HL-60 (cell line): ENCODE data around the gene PEX13.

Experiments used
- DNase-seq, 2 experiments: peaks; one replicate each; pipeline ENCODE4 v3.0.0-alpha.2; 2010 to 2020; ENCODE audit warnings: low read depth in 1 of 2, low spot score in 1 of 2
- H3K27ac ChIP-seq: fragments of 250-450 bp; sonication (Bioruptor Pico); replicated peaks from 2 replicates; pipeline ENCODE4 v1.5.1; 2020; ENCODE audit warnings: mild to moderate bottlenecking, moderate library complexity
- H3K27me3 ChIP-seq: fragments of 250-450 bp; sonication (Bioruptor Pico); 2 replicates; pipeline ENCODE4 v1.5.1; 2021; ENCODE audit warnings: mild to moderate bottlenecking, moderate library complexity; ENCODE audit not compliant: insufficient read depth, poor library complexity, severe bottlenecking
- H3K4me3 ChIP-seq: replicated peaks from 2 replicates; pipeline ENCODE4 v1.5.1; 2011; ENCODE audit warnings: mild to moderate bottlenecking, control low read depth, low read length; ENCODE audit not compliant: insufficient read depth
- GABPA ChIP-seq: IDR thresholded peaks from 2 replicates; pipeline ENCODE4 v1.6.1; 2012; ENCODE audit warnings: low read depth
- POLR2AphosphoS5 ChIP-seq: IDR thresholded peaks from 2 replicates; pipeline ENCODE4 v1.6.1; 2012; ENCODE audit warnings: low read depth
- SPI1 ChIP-seq: IDR thresholded peaks from 2 replicates; pipeline ENCODE4 v1.6.1; 2012; ENCODE audit warnings: low read depth, mild to moderate bottlenecking, borderline replicate concordance
- long read RNA-seq: library from polyadenylated mRNA; unstranded; transcript quantifications from one replicate; pipeline ENCODE4 v2.0.0, GENCODE V29; 2020
- TF ChIP-seq, protein P1 (sequence below): IDR thresholded peaks from 2 replicates; pipeline ENCODE4 v1.6.1; 2012; ENCODE audit warnings: low read depth; ENCODE audit not compliant: insufficient replicate concordance
- TF ChIP-seq, protein P2 (sequence below): IDR thresholded peaks from one replicate; pipeline ENCODE4 v1.5.1; 2011; ENCODE audit warnings: low read length, control low read depth, inconsistent platforms; ENCODE audit not compliant: insufficient read depth

PEX13 gene
- long read RNA-seq, full-length matches to known transcripts: 60 of 71 reads
- long read RNA-seq, partial matches to known transcripts: 5 of 71 reads
- long read RNA-seq, other reads (novel, unspliced or antisense): 6 of 71 reads

- TF ChIP-seq POLR2AphosphoS5 (no peak; the same call in none of the 2 replicates), SPI1 (no peak), GABPA (no peak)
- TF ChIP-seq, protein P1, sequence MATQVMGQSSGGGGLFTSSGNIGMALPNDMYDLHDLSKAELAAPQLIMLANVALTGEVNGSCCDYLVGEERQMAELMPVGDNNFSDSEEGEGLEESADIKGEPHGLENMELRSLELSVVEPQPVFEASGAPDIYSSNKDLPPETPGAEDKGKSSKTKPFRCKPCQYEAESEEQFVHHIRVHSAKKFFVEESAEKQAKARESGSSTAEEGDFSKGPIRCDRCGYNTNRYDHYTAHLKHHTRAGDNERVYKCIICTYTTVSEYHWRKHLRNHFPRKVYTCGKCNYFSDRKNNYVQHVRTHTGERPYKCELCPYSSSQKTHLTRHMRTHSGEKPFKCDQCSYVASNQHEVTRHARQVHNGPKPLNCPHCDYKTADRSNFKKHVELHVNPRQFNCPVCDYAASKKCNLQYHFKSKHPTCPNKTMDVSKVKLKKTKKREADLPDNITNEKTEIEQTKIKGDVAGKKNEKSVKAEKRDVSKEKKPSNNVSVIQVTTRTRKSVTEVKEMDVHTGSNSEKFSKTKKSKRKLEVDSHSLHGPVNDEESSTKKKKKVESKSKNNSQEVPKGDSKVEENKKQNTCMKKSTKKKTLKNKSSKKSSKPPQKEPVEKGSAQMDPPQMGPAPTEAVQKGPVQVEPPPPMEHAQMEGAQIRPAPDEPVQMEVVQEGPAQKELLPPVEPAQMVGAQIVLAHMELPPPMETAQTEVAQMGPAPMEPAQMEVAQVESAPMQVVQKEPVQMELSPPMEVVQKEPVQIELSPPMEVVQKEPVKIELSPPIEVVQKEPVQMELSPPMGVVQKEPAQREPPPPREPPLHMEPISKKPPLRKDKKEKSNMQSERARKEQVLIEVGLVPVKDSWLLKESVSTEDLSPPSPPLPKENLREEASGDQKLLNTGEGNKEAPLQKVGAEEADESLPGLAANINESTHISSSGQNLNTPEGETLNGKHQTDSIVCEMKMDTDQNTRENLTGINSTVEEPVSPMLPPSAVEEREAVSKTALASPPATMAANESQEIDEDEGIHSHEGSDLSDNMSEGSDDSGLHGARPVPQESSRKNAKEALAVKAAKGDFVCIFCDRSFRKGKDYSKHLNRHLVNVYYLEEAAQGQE: no peak
- TF ChIP-seq, protein P2, sequence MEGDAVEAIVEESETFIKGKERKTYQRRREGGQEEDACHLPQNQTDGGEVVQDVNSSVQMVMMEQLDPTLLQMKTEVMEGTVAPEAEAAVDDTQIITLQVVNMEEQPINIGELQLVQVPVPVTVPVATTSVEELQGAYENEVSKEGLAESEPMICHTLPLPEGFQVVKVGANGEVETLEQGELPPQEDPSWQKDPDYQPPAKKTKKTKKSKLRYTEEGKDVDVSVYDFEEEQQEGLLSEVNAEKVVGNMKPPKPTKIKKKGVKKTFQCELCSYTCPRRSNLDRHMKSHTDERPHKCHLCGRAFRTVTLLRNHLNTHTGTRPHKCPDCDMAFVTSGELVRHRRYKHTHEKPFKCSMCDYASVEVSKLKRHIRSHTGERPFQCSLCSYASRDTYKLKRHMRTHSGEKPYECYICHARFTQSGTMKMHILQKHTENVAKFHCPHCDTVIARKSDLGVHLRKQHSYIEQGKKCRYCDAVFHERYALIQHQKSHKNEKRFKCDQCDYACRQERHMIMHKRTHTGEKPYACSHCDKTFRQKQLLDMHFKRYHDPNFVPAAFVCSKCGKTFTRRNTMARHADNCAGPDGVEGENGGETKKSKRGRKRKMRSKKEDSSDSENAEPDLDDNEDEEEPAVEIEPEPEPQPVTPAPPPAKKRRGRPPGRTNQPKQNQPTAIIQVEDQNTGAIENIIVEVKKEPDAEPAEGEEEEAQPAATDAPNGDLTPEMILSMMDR: no peak
- H3K27me3 ChIP-seq: no peaks in the 10 kb centered on the region
- peak within 1 kb of the TSS; percentile 94 for H3K27ac ChIP-seq
- DNase-seq: peak; percentile 65 to 81
- H3K4me3 ChIP-seq: peak within 1 kb of the TSS; percentile 79
Observed at GRCh38 chr2:61017556-61018317, at the start of gene PEX13, which contains the start of gene PUS10. PEX13 (plus strand) TSS chr2:61017720; CDS start chr2:61017760, 40 bp downstream. PUS10 (minus strand) TSS chr2:61018255; CDS start chr2:61011890, 6,365 bp downstream.

DNA sequence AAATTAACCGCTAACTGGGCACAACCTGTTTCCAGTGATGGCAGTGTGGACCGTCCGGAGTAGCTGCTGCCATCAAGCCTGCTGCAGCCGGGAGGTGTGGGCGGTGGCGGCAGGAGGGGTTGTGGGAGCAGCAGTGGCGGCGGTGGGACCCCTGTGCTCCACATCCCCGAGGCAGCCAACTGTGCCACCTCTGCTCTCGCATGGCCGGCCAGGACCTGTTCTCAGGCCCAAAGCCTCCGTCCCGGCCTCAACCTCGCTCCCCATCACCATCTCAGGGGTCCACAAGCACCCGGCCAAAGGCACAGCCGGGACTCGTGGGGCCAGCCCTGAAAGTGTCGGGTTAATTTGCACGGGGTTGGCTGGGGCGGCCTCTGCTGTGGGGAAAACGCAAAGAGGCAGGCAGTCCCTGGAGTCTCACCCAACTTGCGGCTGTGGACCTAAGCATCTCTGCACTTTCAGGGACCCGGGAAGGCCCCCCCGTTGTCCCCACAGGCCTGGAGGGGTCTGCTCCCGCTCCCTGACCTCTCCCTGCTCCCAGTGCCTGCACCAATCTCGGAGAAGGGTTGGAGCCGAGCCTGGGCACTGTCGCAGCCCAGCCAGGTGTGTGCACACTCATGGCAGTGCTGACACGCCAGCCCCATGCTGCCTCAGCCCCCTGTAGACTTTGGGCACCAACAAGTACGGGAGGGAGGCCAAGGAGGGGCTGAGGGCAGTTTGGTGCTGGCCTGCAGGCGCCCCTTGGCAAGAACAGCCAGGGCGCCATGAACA, 44.4 kb upstream of the PEX13 start:
- TF ChIP-seq, protein P1: no peak
- TF ChIP-seq GABPA (no peak), POLR2AphosphoS5 (no peak), SPI1 (no peak)
- TF ChIP-seq, protein P2: no peak
- no peak overlapping the region for H3K27ac ChIP-seq
- no peak overlapping the region for H3K4me3 ChIP-seq
- no peaks in the 10 kb centered on the region for H3K27me3 ChIP-seq
- DNase-seq: no peak

DNA sequence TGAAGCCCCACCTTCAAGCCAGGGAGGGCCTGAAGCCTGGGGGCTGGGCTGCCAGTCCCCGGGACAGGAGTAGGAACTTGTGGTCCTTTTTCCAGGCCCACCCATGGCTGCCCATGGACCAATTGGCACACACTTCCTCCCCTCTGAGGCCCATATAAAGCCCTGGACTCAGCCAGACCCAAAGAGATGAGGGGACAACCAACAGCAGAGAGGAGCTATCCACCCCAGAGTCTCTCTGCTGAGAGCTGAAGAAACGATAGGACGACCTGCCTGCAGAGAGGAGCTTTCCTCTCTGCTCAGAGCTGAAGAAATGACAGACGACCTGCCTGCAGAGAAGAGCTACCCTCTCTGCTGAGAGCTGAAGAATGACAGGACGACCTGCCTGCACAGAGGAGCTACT, 43.8 kb upstream of the PEX13 start:
- DNase-seq: no peak
- TF ChIP-seq, protein P1: no peak
- TF ChIP-seq SPI1 (no peak), POLR2AphosphoS5 (no peak), GABPA (no peak)
- TF ChIP-seq, protein P2: no peak
- Histone ChIP-seq H3K27me3 (no peaks in the 10 kb centered on the region), H3K4me3 (no peak overlapping the region), H3K27ac (no peak overlapping the region)
